PC-9 (cell line): ENCODE measurements around the gene NUP62CL. TPM values are rescaled to one million over a fixed set of nuclear protein-coding genes. Genes with fewer than 3 reads are reported as not detected.

Experiments used
- BruUV-seq: library from RNA; stranded (reverse); fragments of 400-500 nt; replicated peaks from 2 replicates; lab custom pipeline; 2021; lab: Mats Ljungman, UMichigan
- CTCF ChIA-PET: fragments of 300-600 bp; sonication (Branson Sonifier 250); formaldehyde crosslinking; loops from one replicate; lab custom pipeline; 2022; ENCODE audit warnings: antibody characterized with exemption; lab: Charles Lee
- POLR2A ChIA-PET: fragments of 300-600 bp; sonication (Branson Sonifier 250); formaldehyde crosslinking; loops from one replicate; lab custom pipeline; 2022; ENCODE audit warnings: antibody characterized with exemption; ENCODE audit not compliant: unreplicated experiment; lab: Charles Lee
- DNase-seq, 2 experiments: peaks; one replicate each; pipeline versions ENCODE4 v3.0.0 to v3.0.0-alpha.2; 2015 to 2022; ENCODE audit warnings: mixed read lengths in 1 of 2
- H2AFZ ChIP-seq: fragments of 200-600 bp; sonication (generic); 2 replicates; pipeline ENCODE4 v1.8.1; 2017; ENCODE audit warnings: antibody characterized with exemption
- H3F3A ChIP-seq: fragments of 200-600 bp; sonication (generic); 2 replicates; pipeline ENCODE4 v1.8.1; 2017; ENCODE audit warnings: antibody characterized with exemption, mild to moderate bottlenecking, low read depth; ENCODE audit not compliant: insufficient read depth
- H3K27ac ChIP-seq: fragments of 200-600 bp; sonication (generic); 2 replicates; pipeline ENCODE4 v1.6.1; 2016; ENCODE audit warnings: mixed run types
- H3K27me3 ChIP-seq: fragments of 200-600 bp; sonication (generic); 2 replicates; pipeline ENCODE4 v1.6.1; 2016; ENCODE audit warnings: low read depth, mixed run types; ENCODE audit not compliant: insufficient read depth
- H3K36me3 ChIP-seq: fragments of 200-600 bp; sonication (generic); 2 replicates; pipeline ENCODE4 v1.6.1; 2016; ENCODE audit warnings: low read depth, mixed run types
- H3K4me1 ChIP-seq: fragments of 200-600 bp; sonication (generic); replicated peaks from 2 replicates; pipeline ENCODE4 v1.6.1; 2016; ENCODE audit warnings: mixed run types; ENCODE audit not compliant: insufficient read depth
- H3K4me2 ChIP-seq: fragments of 200-600 bp; sonication (generic); 2 replicates; pipeline ENCODE4 v1.6.1; 2017; ENCODE audit warnings: mixed run types
- H3K4me3 ChIP-seq: fragments of 200-600 bp; sonication (generic); 2 replicates; pipeline ENCODE4 v1.6.1; 2016; ENCODE audit warnings: mixed run types
- H3K79me2 ChIP-seq: fragments of 200-600 bp; sonication (generic); 2 replicates; pipeline ENCODE4 v1.6.1; 2017; ENCODE audit warnings: low read depth, mixed run types
- H3K9me2 ChIP-seq: fragments of 200-600 bp; sonication (generic); 2 replicates; pipeline ENCODE4 v1.8.1; 2017; ENCODE audit warnings: mild to moderate bottlenecking; ENCODE audit not compliant: insufficient read depth
- H3K9me3 ChIP-seq: fragments of 200-600 bp; sonication (generic); 2 replicates; pipeline ENCODE4 v1.8.1; 2016; ENCODE audit warnings: low read depth; ENCODE audit not compliant: insufficient read depth
- H4K20me1 ChIP-seq: fragments of 200-600 bp; sonication (generic); 2 replicates; pipeline ENCODE4 v1.8.1; 2017; ENCODE audit not compliant: insufficient read depth
- EZH2 ChIP-seq: fragments of 200-600 bp; sonication (generic); IDR thresholded peaks from 2 replicates; pipeline ENCODE4 v1.8.0; 2017; ENCODE audit warnings: antibody characterized with exemption, low read depth
- intact Hi-C: fragments of 100-400 bp; cut with micrococcal nuclease; formaldehyde crosslinking; loops from one replicate; pipeline ENCODE4 v1.10.0; 2022; ENCODE audit not compliant: unreplicated experiment
- total RNA-seq: library from RNA; stranded (reverse); gene quantifications from 2 replicates; pipeline ENCODE4 v1.2.3, GENCODE V29; 2021
- TF ChIP-seq, protein P1 (sequence below): fragments of 200-600 bp; sonication (generic); conservative IDR thresholded peaks from 2 replicates; pipeline ENCODE4 v1.6.1; 2017; ENCODE audit warnings: mixed run types, antibody characterized with exemption, mild to moderate bottlenecking, moderate library complexity

NUP62CL gene
- total RNA-seq, 1 experiment from 2014 or later, result 20.9 TPM

DNA sequence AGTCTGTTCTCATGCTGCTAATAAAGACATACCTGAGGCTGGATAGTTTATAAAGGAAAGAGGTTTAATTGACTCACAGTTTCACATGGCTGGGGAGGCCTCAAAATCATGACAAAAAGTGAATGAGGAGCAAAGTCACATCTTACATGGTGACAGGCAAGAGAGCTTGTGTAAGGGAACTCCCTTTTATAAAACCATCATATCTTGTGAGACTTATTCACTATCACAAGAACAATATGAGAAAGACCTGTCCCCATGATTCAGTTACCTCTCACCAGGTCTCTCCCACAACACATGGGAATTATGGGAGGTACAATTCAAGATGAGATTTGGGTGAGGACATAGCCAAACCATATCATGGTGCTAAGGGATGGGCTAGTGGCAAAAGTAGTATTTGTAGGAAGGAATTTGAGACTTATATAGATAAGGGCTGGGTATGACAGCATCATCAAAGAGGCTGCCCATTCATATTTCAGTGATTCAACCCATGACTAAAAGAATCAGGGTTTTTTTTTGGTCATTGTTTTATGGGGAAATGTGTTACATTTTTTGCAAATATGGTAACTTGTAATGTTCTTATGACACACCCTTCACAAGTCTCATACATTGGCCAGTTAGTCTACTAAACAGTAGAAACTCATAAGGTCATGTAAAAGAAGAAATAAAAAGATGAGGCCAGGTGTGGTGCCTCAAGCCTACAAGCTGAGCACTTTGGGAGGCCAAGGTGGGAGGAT, 34.7 kb downstream of the NUP62CL start:
- POLR2A ChIA-PET, result no interaction called here
- no TSS peak for BruUV-seq
- CTCF ChIA-PET, result no interaction called here
- H3K4me2 ChIP-seq, result no peak overlapping the region
- no peaks in the 10 kb centered on the region for H3F3A ChIP-seq
- intact Hi-C loops, result no loop called here
- DNase-seq, result no peak
- no peaks in the 10 kb centered on the region for H3K4me1 ChIP-seq
- no peak for TF ChIP-seq EZH2
- TF ChIP-seq, protein P1, sequence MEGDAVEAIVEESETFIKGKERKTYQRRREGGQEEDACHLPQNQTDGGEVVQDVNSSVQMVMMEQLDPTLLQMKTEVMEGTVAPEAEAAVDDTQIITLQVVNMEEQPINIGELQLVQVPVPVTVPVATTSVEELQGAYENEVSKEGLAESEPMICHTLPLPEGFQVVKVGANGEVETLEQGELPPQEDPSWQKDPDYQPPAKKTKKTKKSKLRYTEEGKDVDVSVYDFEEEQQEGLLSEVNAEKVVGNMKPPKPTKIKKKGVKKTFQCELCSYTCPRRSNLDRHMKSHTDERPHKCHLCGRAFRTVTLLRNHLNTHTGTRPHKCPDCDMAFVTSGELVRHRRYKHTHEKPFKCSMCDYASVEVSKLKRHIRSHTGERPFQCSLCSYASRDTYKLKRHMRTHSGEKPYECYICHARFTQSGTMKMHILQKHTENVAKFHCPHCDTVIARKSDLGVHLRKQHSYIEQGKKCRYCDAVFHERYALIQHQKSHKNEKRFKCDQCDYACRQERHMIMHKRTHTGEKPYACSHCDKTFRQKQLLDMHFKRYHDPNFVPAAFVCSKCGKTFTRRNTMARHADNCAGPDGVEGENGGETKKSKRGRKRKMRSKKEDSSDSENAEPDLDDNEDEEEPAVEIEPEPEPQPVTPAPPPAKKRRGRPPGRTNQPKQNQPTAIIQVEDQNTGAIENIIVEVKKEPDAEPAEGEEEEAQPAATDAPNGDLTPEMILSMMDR, result no peak
- H4K20me1 ChIP-seq, result no peaks in the 10 kb centered on the region
- H3K9me2 ChIP-seq, result 0 out of 2 replicates have a peak, but pooled peaks cover 4% of the 10 kb centered on the region
- H3K27ac ChIP-seq, result no peak overlapping the region
- no peaks in the 10 kb centered on the region for H3K36me3 ChIP-seq
- no peaks in the 10 kb centered on the region for H3K27me3 ChIP-seq
- H3K79me2 ChIP-seq, result no peaks in the 10 kb centered on the region
- H3K4me3 ChIP-seq, result no peak overlapping the region
- H2AFZ ChIP-seq, result no peak overlapping the region
- H3K9me3 ChIP-seq, result no peaks in the 10 kb centered on the region

DNA sequence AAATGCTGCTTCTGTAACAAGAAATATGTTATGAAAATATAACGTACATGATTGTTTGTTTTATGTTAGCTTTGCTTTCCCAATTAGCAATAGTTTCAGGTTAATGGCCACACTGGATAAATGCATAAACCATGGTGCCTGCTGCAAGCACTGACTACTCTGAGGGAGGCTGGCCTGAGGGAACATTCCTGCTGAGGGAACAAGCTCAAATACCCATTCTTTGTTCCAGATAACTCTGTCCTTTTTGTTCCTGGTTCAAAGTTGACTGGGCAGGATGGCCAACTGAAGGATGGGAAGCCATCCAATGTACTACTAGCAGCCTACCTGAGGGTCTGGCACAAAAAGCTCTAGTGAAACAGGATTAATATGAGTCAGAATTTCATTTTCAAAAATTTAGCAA, 37.5 kb downstream of the NUP62CL start:
- TF ChIP-seq, protein P1, result no peak
- CTCF ChIA-PET, result interaction anchor here (0.6 kb wide), 1 partner anchor 725 kb away, joined by 3 read pairs; no protein-coding TSS in a partner anchor
- H3K4me3 ChIP-seq, result no peak overlapping the region
- H3K4me1 ChIP-seq, result no peaks in the 10 kb centered on the region
- 0 out of 2 replicates have a peak, but pooled peaks cover 4% of the 10 kb centered on the region for H3K9me2 ChIP-seq
- no peaks in the 10 kb centered on the region for H3F3A ChIP-seq
- no peak overlapping the region for H3K4me2 ChIP-seq
- H3K27me3 ChIP-seq, result no peaks in the 10 kb centered on the region
- no peak overlapping the region for H3K27ac ChIP-seq
- no peaks in the 10 kb centered on the region for H3K79me2 ChIP-seq
- H3K36me3 ChIP-seq, result no peaks in the 10 kb centered on the region
- DNase-seq, result no peak
- no peaks in the 10 kb centered on the region for H3K9me3 ChIP-seq
- intact Hi-C loops, result no loop called here
- POLR2A ChIA-PET, result no interaction called here
- no TSS peak for BruUV-seq
- H4K20me1 ChIP-seq, result no peaks in the 10 kb centered on the region
- H2AFZ ChIP-seq, result no peak overlapping the region

DNA sequence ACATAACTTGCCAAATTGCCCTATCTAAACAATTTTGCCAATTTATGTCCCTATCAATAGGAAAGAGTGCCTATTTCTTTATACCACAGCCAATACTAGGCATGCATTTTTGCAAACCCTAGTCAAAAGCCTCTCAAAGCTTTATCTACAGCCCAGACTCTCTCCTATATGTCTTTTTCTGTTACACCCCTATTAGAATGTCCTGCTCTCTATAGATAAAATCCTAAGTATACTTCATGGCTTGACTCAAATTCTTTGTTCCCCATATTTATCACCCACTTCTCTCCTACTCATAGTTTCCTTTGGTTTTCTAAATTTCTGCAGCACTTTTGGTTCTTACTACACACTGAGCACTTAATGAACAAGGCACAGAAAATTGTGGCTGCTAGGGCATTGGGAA, 38.0 kb downstream of the NUP62CL start:
- intact Hi-C loops, result no loop called here
- CTCF ChIA-PET, result interaction anchor here (0.6 kb wide), 1 partner anchor 726 kb away, joined by 3 read pairs; no protein-coding TSS in a partner anchor
- no peak for TF ChIP-seq EZH2
- TF ChIP-seq, protein P1, result no peak
- Histone ChIP-seq H3K79me2 (no peaks in the 10 kb centered on the region), H3F3A (no peaks in the 10 kb centered on the region), H3K4me3 (no peak overlapping the region), H2AFZ (no peak overlapping the region), H4K20me1 (no peaks in the 10 kb centered on the region), H3K4me1 (no peaks in the 10 kb centered on the region), H3K27ac (no peak overlapping the region), H3K9me3 (no peaks in the 10 kb centered on the region), H3K9me2 (0 out of 2 replicates have a peak, but pooled peaks cover 4% of the 10 kb centered on the region), H3K4me2 (no peak overlapping the region), H3K36me3 (no peaks in the 10 kb centered on the region), H3K27me3 (no peaks in the 10 kb centered on the region)
- DNase-seq, result no peak
- POLR2A ChIA-PET, result no interaction called here
- no TSS peak for BruUV-seq
